HG03097 (cell line): ENCODE results near the gene MYZAP.

Experiments used
- ATAC-seq: cut with Tn5 transposase; IDR thresholded peaks from one replicate; pipeline ENCODE4 v1.9.1; 2021; ENCODE audit not compliant: unreplicated experiment, low FRiP score

Gene MYZAP

DNA sequence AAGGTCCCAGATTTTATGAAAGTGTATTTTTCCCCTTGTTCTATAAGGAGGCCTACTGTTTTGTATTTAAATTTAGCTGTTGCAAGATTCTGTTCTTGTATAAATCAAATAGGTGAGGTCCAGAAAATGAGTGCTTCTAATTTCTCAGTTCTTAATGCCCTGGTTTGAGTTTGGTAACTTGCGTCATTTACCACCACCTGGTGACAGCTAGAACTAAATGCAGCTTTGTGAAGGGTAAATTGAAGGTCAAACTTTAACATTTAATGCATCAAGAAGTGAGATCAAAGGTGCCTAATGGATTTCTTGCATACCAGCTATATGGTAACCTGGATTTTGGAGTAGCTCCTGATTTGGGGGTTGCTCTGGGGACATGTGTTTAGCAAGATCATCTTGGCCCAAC, 64.1 kb downstream of the MYZAP start:
- ATAC-seq, result no peak

DNA sequence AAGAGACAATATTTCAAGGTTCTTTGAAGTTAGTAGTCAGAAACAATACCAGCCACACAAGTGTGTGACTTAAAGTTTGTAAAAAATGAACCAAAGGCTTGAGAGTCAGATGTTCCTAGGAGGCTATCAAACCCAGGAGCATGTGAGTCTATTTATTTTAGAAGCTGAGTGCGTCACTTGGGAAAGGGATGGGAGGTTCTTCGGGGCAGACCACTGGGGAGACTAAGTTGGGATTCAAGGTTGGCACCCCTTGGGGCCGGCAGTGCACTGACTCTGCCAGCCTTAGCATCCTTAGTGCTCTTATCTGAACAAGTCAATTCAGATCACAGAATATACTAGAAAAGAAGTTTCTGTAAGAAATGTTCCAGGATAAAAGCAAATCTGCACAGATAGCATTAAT, 64.7 kb downstream of the MYZAP start:
- ATAC-seq, result no peak

DNA sequence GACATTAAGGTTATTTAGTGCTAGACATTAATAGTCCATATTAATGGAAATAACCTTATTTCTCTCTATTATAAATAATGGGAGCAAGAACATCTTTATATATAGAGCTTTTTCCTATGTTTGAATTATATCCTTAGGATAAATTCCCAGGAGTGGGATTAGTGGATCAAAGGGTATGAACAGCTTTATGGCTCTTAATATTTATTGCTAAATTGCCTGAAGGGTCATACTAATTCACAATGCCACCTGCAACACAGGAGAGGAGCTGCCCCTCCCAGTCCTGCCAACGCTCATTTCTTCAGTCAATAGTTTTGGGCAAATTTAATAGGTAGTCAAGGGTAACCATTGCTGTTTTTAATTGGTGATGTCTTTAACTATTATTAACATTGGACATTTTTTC, 65.9 kb downstream of the MYZAP start:
- no peak for ATAC-seq

DNA sequence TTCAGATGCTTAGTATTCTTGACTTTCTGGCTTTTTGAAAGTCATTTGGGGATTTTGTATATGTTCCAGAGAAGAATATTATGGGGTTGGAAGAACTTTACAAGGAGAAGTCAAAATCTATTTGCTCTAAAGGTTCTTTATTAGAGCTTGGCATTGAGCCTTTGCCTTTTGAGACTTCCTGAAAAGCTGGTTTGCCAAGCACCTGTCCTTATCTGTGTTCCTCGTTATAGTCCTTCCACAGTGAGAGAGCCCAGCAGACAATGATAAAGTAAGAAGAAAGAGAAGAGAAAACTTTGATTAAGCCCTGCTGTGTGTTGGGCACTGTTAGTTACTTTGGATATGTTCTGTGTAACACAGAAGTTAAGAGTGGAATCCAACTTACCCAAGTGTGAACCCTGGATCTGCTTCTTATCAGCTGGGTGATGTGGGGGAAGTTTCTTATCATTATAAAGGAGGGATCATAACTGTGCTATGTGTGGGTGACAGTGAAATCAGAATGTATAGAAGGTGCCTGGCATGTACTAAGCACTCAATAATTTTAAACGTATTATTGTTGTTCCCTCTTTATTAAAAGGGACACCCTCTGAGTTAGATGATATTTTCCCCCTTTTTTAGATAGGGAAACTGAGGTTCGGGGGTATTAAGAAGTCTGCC, 70.5 kb downstream of the MYZAP start:
- no peak for ATAC-seq

DNA sequence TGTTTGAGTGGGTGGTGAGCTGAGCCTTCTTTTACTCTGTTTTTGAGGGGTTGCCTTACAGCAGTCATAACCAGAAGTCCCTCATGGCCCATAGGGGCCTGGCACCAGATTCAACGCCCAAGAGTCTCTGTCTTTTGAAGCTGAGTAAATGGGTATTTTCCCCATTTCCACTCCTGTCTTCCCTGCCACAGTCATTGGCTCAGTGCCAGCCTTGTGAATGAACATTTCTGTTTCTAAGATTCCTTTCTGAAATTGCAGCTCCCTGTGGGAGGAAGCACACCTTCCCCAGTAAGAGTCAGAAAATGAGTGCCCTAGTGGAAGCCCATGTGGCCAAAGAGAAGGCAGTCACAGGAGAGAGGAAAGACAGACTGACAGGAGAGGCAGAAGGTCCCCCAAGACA, 71.1 kb downstream of the MYZAP start:
- ATAC-seq, result no peak

DNA sequence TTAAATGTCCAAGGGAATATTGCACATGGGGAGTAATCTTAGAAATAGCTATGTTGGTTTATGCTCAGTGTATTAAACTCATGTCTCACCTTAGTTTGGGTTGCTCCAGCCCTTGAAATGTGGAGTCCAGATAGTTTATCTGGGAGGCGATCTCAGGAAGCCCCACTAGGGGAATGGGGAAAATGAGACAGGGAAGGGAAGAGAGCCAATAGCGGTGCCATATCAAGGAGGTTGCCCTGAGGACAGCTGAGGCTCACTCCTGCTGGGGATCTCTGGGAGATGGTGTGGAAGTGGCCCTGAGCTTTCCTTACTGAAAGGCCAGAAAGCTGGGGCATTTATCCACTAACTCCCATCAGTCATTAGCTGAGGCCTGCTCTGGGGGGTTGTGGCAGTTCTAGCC, 71.6 kb downstream of the MYZAP start:
- no peak for ATAC-seq

DNA sequence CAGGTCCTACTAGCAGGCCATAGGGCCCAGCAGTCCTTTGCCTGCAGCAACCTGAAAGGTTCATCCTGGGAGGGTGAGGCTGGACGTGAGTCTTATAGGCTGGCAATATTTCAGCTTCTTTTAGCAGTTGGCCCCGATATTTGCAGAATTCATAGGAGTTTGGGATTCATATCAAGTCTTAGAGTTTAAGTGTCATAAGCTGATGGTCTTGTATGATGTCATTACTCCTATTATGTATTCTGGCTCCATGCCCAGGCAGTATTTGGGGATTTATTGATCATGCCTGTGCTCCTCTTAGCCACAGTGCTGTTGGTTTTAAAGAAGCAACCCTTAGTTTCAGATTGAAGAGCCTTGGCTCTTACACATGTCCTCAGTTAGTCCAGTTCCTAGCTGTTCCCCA, 73.5 kb downstream of the MYZAP start:
- no peak for ATAC-seq

DNA sequence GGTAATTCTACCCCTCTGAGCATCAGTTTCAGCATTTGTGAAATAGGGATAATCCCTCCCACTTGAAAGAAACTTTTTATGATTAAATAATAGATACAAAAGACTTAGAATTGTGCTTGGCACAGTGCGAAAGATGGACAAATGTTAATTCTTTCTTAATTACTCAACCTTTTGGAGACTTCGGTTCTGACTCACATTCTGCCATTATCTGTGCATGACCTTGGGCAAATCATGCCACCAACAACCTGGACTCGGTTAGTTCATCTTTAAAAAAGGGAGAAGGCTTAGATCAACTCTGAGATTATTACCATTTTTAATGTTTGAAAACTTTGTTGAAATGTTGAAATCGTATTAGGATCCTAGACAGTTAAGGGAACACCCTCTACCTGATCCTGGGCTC, 74.2 kb downstream of the MYZAP start:
- no peak for ATAC-seq

DNA sequence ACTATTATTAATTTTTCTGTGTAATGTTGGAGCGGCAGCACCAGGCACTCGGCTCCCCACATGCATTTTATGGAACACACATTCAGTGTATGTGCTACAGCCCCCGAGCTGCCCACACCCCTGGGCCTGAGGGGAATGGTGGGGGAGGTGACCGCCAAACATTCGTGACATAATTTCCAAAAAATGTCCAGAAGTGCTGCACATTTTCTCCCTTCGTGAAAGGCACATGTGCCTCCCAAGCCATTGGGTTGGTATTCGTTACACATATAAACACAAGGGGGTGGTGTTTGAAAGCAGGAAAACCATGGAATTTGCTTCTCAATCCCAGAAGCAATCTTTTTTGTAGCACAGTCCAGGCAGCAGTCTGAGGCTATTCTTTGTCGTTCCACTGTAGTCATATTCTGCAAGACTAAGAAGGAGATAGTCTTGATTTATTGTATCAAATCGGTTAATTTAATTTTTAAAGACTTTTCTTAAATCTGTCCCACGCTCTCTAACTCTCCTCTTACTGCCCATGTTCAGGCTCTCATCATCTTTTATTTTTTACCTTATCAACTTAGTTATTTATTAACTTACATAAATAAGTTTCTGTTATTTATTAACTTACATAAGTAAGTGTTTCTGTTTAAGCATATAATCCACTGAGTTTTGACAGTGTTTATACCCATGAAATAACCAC, 75.6 kb downstream of the MYZAP start:
- ATAC-seq, result no peak

DNA sequence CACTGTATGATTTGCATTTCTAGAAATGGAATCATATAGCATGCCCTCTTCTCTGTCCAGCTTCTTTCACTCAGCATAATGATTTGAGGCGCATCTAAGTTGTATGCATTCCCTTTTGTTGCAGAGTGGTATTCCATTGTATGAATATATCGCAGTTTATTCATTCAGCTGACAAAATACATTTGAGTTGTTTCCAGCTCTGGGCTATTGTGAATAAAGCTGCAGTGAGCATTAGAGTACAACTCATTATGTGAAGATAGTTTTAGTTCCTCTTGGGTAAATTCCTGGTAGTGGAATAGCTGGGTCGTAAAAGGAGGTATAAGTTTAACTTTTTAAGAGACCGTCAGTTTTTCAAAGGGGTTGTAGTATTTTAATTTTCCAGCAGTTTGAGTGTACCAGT, 76.3 kb downstream of the MYZAP start:
- ATAC-seq, result no peak

DNA sequence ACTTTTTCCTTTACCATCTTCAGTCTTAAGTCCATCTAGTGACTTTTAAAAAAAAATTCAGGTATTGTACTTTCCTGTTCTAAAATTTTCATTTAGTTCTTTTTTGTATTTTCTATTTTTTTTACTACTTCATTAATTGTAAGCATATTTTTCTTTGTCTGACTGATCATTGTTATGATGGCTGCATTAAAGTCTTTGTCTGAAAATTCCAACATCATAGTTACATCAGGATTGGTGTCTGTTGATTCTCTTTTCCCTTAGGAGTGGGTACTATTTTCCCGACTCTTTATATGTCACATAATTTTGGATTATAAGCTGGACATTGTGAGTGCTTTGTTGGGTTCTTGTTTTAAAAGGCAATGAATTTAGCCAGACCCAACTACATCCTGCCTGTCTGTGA, 79.9 kb downstream of the MYZAP start:
- no peak for ATAC-seq

DNA sequence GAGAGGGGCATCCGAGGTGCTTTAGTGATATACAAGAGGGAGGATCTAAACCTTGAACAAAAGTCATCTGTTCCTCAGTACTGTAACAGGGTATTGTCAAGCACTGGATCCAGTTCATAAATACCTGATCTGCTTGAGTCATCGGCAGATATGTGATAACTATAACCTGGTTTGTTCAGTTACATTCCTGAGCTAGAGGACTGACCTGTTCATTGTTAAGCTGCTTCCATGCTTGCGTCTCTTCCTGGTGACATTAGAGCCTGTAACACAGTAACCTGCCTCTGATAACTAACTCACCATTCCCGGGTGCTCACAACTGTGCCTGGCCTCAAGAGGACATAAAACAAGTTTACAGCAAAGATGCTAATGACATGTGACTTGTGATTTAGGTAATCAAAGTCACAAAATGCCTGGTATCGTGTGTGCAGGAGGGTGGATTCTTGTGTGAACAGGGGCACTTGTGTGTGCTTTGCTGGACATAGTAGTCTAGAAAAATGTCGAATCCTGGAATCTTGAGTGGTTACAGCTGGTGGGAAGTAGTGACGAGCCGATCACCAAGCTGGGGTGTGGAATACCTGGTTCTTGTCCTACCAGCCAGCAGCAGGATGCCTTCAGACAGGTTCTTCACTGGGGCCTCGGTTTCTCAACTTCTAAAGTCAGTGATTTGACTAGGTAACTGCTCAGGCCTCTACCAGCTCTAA, 83.9 kb downstream of the MYZAP start:
- no peak for ATAC-seq

DNA sequence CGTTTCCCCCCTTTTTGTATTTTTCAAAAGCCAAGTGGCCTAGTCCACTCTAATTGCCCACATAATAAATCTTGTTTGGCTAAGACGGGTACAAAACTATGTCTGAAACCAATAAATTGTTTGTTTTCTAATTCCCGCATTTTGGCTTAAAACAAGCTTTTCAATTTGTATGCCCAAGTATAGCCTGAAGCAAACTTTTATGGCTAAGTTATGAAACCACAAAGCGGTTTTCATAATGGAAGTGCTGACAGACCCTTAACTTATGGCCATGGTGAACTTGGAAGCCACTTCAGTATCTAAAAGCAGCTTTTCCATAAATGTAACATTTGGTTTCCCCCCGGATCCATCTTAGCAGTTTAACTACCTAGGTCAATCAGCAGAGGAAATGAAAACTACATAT, 84.9 kb downstream of the MYZAP start:
- ATAC-seq, result no peak

DNA sequence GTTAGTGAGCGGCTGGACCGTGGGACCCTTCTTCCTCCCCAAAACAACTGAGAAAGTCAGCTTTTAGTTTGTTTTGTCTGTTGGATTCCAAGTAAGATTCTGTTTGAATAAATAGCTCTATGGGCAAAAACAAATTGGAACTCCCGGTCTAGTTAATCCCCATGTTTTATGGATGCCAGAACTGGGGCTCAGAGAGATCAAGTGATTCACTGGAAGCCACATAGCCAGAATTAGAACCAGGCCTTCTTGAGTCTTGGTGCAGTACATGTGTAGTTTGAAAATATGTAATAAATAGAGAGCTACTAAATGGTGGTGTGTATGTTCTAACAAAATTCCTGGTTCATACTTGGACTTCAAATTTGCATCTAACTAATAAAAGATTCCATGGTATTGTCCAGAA, 85.5 kb downstream of the MYZAP start:
- ATAC-seq, result no peak

DNA sequence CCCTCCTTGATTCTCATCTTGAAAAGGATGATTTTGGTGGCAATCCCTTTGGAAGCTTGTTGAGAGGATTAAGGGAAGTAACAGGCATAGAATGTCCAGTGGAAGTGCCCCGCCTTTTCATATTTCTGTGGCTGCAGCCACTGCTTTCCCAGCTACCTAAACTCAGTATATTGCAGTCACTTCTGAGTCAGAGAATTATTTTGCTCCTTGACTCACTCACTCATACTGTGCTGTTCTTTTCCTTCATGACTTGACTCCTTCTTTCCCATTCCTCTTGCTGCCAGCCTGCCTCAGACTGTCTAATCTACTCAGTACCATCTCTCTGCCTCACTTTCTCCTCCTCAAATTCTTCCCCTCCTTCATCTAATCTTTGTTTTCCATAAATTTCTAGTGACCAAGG, 88.3 kb downstream of the MYZAP start:
- ATAC-seq, result no peak

DNA sequence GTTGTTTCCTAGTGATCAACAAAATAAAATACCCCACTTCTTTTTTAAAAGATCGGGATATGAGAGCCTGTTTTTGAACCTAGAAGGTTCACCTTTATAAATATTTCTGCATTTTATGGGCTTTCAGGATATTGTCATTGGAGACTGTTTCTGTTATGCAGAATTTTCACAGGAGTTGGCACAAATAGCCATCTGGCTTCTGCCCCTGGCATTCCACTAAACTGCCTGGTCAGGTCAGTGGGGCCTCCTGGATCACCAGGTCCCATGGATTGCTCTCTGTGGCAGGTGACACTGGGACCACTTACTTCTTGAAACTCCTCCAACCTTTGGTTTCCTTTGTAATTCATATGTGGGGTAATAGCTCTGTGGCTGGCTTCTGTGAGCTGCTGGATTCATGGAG, 89.3 kb downstream of the MYZAP start:
- no peak for ATAC-seq

DNA sequence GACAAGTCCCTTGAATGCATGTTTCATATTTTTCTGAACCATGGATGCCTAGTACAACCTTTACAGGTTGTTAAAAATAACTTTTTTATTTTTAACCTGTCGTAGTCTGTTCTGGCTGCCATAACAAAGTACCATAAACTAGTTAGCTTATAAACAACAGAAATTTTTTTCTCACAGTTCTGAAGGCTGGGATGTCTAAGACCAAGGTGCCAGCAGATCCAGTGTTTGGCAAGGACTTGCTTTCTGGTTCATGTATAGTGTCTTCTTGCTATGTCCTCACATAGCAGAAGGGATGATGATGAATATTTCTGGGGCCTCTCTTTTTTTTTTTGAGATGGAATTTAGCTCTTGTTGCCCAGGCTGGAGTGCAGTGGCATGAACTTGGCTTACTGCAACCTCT, 91.8 kb downstream of the MYZAP start:
- no peak for ATAC-seq

DNA sequence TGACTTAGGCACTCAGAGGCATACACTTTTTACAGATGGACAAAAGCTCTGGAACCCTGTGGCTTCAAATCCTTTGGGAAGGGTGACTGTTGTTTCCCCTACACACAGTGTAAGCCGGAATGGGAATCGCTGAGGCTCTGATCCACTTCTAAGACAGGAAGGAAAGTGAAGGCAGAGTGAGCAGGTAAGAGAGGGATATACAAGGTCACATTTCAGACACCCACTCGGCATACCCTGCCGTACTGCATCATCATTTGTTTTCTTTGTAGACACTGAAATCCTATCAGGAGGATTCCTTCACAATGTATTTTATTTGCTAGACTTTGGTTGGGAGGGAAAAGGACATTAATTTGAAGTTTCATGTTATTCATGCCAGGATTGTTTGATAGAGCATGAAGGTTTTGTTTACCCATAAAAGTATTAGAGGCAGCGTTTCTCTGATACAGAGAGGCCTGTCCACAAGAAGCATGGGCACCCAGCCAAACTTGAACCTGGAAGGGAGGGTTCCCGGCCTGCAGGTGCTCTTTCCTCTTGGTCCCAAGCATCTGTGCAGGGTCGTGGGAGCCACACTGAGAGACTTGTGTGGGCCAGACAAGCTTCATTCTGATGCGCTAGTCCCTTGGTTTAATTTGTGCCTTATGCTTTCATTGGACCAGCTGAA, 92.9 kb downstream of the MYZAP start:
- no peak for ATAC-seq

DNA sequence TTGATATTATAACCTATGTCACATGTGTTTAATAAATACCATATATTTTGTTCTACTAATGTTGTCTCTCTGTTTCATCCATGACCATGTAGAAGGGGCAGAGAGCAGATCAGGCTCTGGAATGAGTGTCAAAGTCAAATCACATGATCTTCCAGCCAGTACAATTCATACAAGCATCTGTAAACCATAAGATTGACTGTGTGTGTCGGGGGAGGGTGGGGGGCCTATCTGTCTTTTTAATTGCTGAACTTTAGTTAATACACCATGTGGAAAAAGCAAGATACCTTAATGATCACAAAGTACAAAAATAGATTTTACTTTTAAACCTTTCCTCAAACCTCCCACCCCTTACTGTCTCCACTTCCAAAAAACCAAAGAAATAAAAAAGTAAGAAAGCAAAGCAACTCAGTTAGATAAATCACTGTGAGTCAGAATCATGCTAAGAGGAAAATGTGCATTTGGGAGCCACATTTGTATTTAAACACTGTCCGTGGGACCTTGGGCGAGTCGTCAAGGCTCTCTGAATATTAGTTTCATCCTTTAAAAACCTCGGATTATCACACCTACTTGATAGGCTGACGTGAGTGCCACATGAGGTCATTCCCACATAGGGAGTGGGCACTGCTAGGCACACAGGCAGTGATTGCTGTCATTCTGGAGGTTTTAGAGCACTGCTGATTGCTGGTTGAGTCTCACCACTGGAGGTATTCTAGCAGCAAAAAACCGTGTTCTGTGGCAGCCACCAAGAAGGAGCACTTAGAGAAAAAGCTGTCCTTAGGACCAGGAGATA, 93.8 kb downstream of the MYZAP start:
- ATAC-seq, result no peak

DNA sequence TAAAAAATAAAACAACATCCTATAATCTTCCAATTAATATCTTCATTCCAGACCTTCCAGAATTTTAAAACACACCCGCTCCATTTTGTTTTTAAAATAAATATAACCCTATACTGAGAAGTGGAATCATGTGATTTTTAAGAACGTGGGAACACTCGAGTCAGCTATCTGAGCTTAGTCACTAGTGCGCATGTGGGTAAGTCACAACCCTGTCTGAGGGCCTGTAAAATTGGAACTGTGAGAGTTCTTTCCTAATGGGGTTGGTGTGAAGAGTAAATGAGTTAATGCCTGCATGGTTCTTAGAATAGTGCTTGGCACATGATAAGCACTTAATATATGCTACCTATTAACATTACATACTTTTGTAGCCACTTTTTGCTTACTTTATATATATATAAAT, 95.0 kb downstream of the MYZAP start:
- ATAC-seq, result no peak
